ENCODE results near the gene SLC39A12.

GRCh38 chr10:18073314-18073713 is 121.6 kb downstream of the SLC39A12 start:
- TF ChIP-seq, protein P1, sequence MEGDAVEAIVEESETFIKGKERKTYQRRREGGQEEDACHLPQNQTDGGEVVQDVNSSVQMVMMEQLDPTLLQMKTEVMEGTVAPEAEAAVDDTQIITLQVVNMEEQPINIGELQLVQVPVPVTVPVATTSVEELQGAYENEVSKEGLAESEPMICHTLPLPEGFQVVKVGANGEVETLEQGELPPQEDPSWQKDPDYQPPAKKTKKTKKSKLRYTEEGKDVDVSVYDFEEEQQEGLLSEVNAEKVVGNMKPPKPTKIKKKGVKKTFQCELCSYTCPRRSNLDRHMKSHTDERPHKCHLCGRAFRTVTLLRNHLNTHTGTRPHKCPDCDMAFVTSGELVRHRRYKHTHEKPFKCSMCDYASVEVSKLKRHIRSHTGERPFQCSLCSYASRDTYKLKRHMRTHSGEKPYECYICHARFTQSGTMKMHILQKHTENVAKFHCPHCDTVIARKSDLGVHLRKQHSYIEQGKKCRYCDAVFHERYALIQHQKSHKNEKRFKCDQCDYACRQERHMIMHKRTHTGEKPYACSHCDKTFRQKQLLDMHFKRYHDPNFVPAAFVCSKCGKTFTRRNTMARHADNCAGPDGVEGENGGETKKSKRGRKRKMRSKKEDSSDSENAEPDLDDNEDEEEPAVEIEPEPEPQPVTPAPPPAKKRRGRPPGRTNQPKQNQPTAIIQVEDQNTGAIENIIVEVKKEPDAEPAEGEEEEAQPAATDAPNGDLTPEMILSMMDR (IDR thresholded peaks at IDR 0.05; ENCODE audit: insufficient read depth, low read depth, low read length) = no peak
- TF ChIP-seq EZH2 (IDR thresholded peaks at IDR 0.05; ENCODE audit: insufficient read depth, low read length) = no peak
